IMR-90 (cell line): ENCODE measurements around the gene HORMAD1. TPM values are rescaled to one million over a fixed set of nuclear protein-coding genes. Genes with fewer than 3 reads are reported as not detected.

Experiments used
- microRNA-seq, 2 experiments: library from miRNA; stranded (forward) in 1 of 2; unstranded in 1 of 2; fragments of 10-50 nt in 1 of 2; fragments of <30 nt in 1 of 2; gene quantifications in 1 of 2; microRNA quantifications in 1 of 2; one replicate each; pipeline versions ENCODE3 to v1.1.0; 2013 to 2020; ENCODE audit not compliant: insufficient read depth in 1 of 2, insufficient read length in 1 of 2, unreplicated experiment in 1 of 2
- polyA plus RNA-seq, 3 experiments: library from polyadenylated mRNA; depleted of rRNA; stranded (reverse); fragments of >200 nt; gene quantifications; 2 replicates each; pipeline ENCODE4 v1.2.3, GENCODE V29; 2012; ENCODE audit warnings: low replicate concordance in 1 of 3
- small RNA-seq, 5 experiments: library from RNA; depleted of rRNA; stranded (forward); fragments of <200 nt; gene quantifications; one replicate each; pipeline ENCODE3, GENCODE V24; 2012
- total RNA-seq: library from RNA; depleted of rRNA; stranded (reverse); fragments of >200 nt; gene quantifications from 2 replicates; pipeline ENCODE4 v1.2.3, GENCODE V29; 2012; rRNA removed

HORMAD1 gene
- total and polyA plus RNA-seq, 2 of the 4 experiments (the other 2 are of a cell fraction) = not detected

Small RNA genes lying within 50 kb of the gene (microRNA-seq; reads per million reads assigned to microRNA genes)
- not detected for gene RNU6-1042P (ENCODE audit: insufficient read depth, insufficient read length)

Small RNA genes lying within 50 kb of the gene (small RNA-seq; reads per million reads assigned to genes)
- 0 reads per million in 5 experiments for gene RNU6-1042P

Other genes starting within 250 kb of the HORMAD1 start
- 10.9 and 12.2 TPM in 2 replicates for gene TARS2, start 233.5 kb downstream of the HORMAD1 start, total RNA-seq
- gene TARS2, start 233.5 kb downstream of the HORMAD1 start, polyA plus RNA-seq (2012; rRNA removed) = 20.4 and 21.8 TPM in 2 replicates
- 17.2 and 20.1 TPM in 2 replicates for gene ECM1, start 212.8 kb downstream of the HORMAD1 start, total RNA-seq
- 230 and 264 TPM in 2 replicates for gene ECM1, start 212.8 kb downstream of the HORMAD1 start, polyA plus RNA-seq (2012; rRNA removed)
- not detected in 2 replicates for gene FALEC, start 205.1 kb downstream of the HORMAD1 start, total RNA-seq
- 0.26 TPM in 1 of 2 replicates, not detected in the other for gene FALEC, start 205.1 kb downstream of the HORMAD1 start, polyA plus RNA-seq (2012; rRNA removed)
- 0.54 and 0.56 TPM in 2 replicates for gene ADAMTSL4, start 171.5 kb downstream of the HORMAD1 start, total RNA-seq
- 11.3 and 12.2 TPM in 2 replicates for gene ADAMTSL4, start 171.5 kb downstream of the HORMAD1 start, polyA plus RNA-seq (2012; rRNA removed)
- gene MCL1, start 141.3 kb downstream of the HORMAD1 start, total RNA-seq = 142 and 212 TPM in 2 replicates
- 79.5 and 88.4 TPM in 2 replicates for gene MCL1, start 141.3 kb downstream of the HORMAD1 start, polyA plus RNA-seq (2012; rRNA removed)
- 53.2 and 62.8 TPM in 2 replicates for gene ENSA, start 91.3 kb downstream of the HORMAD1 start, total RNA-seq
- gene ENSA, start 91.3 kb downstream of the HORMAD1 start, polyA plus RNA-seq (2012; rRNA removed) = 89.4 and 96.5 TPM in 2 replicates
- 9.5 and 11.7 TPM in 2 replicates for gene GOLPH3L, start 23.7 kb downstream of the HORMAD1 start, total RNA-seq
- 8.7 and 11.0 TPM in 2 replicates for gene GOLPH3L, start 23.7 kb downstream of the HORMAD1 start, polyA plus RNA-seq (2012; rRNA removed)
- gene CTSS, start 44.9 kb upstream of the HORMAD1 start, total RNA-seq = 0.18 and 0.56 TPM in 2 replicates
- 0.47 and 0.48 TPM in 2 replicates for gene CTSS, start 44.9 kb upstream of the HORMAD1 start, polyA plus RNA-seq (2012; rRNA removed)
- gene CTSK, start 87.4 kb upstream of the HORMAD1 start, total RNA-seq = 4.7 and 7.7 TPM in 2 replicates
- 13.2 and 15.1 TPM in 2 replicates for gene CTSK, start 87.4 kb upstream of the HORMAD1 start, polyA plus RNA-seq (2012; rRNA removed)
- gene ARNT, start 155.7 kb upstream of the HORMAD1 start, total RNA-seq = 26.3 and 28.1 TPM in 2 replicates
- 15.7 and 19.7 TPM in 2 replicates for gene ARNT, start 155.7 kb upstream of the HORMAD1 start, polyA plus RNA-seq (2012; rRNA removed)
- not detected in 2 replicates for gene CTXND2, start 166.2 kb upstream of the HORMAD1 start, total RNA-seq
- not detected in 2 replicates for gene CTXND2, start 166.2 kb upstream of the HORMAD1 start, polyA plus RNA-seq (2012; rRNA removed)
- 22.9 and 24.7 TPM in 2 replicates for gene SETDB1, start 205.5 kb upstream of the HORMAD1 start, total RNA-seq
- 16.6 and 18.7 TPM in 2 replicates for gene SETDB1, start 205.5 kb upstream of the HORMAD1 start, polyA plus RNA-seq (2012; rRNA removed)